H1 (cell line): ENCODE data around the gene UBE2G2. TPM values are rescaled to one million over a fixed set of nuclear protein-coding genes. Genes with fewer than 3 reads are reported as not detected.

Experiments
- CTCF ChIA-PET: fragments of 300-600 bp; sonication (Branson Sonifier 250); formaldehyde crosslinking; loops from one replicate; lab custom pipeline; 2021; ENCODE audit not compliant: partially characterized antibody; lab: Charles Lee
- POLR2A ChIA-PET: fragments of 300-600 bp; sonication (Branson Sonifier 250); formaldehyde crosslinking; loops from one replicate; lab custom pipeline; 2021; ENCODE audit warnings: inconsistent platforms; ENCODE audit not compliant: partially characterized antibody; lab: Charles Lee
- DNase-seq, 2 experiments: peaks; one replicate each; pipeline versions ENCODE4 v3.0.0 to v3.0.0-alpha.2; 2010 to 2022; ENCODE audit warnings: low spot score in 2 of 2, low read depth in 1 of 2, mixed read lengths in 1 of 2
- FAIRE-seq: peaks from 2 replicates; lab custom pipeline; 2011; peaks lifted over from hg19 to GRCh38; lab: Jason Lieb, UNC
- H2AFZ ChIP-seq: 2 replicates; pipeline ENCODE4 v1.8.1; 2012; ENCODE audit warnings: low read length, inconsistent platforms
- H2AK5ac ChIP-seq: 2 replicates; pipeline ENCODE4 v1.6.1; 2013; ENCODE audit warnings: low read depth, low read length
- H2BK120ac ChIP-seq: replicated peaks from 2 replicates; pipeline ENCODE3; 2013; ENCODE audit warnings: low read depth, low read length, inconsistent platforms
- H2BK12ac ChIP-seq: 2 replicates; pipeline ENCODE4 v1.6.1; 2013; ENCODE audit warnings: low read depth, low read length
- H2BK15ac ChIP-seq: 2 replicates; pipeline ENCODE4 v1.6.1; 2013; ENCODE audit warnings: low read length
- H2BK20ac ChIP-seq: 2 replicates; pipeline ENCODE4 v1.6.1; 2013; ENCODE audit warnings: low read length
- H2BK5ac ChIP-seq: 2 replicates; pipeline ENCODE4 v1.6.1; 2013; ENCODE audit warnings: low read depth, low read length
- H3K14ac ChIP-seq: 2 replicates; pipeline ENCODE4 v1.6.1; 2013; ENCODE audit warnings: inconsistent platforms; ENCODE audit not compliant: insufficient read length
- H3K18ac ChIP-seq: 2 replicates; pipeline ENCODE4 v1.6.1; 2013; ENCODE audit warnings: low read length; ENCODE audit errors: extremely low read depth
- H3K23ac ChIP-seq: 2 replicates; pipeline ENCODE4 v1.6.1; 2013; ENCODE audit warnings: inconsistent platforms; ENCODE audit not compliant: insufficient read length
- H3K23me2 ChIP-seq: 2 replicates; pipeline ENCODE4 v1.6.1; 2013; ENCODE audit warnings: low read depth, low read length
- H3K27ac ChIP-seq: 2 replicates; pipeline ENCODE4 v1.6.1; 2011; ENCODE audit warnings: low read depth, low read length, inconsistent platforms
- H3K27me3 ChIP-seq, 4 experiments: replicated peaks in 1 of 4; 1 replicate in 1 of 4; 2 replicates in 3 of 4; pipeline versions ENCODE4 v1.6.1 to v1.8.1; 2011 to 2013; ENCODE audit warnings: low read length in 3 of 4, mild to moderate bottlenecking in 3 of 4, inconsistent platforms in 2 of 4, mixed read lengths in 2 of 4, moderate library complexity in 1 of 4; ENCODE audit not compliant: control insufficient read depth in 3 of 4, insufficient read depth in 3 of 4; ENCODE audit errors: extremely low read depth in 1 of 4
- H3K36me3 ChIP-seq, 4 experiments: 2 replicates each; pipeline versions ENCODE4 v1.6.1 to v1.8.1; 2011 to 2013; ENCODE audit warnings: mild to moderate bottlenecking in 4 of 4, low read length in 3 of 4, moderate library complexity in 2 of 4, control low read depth in 1 of 4, inconsistent platforms in 1 of 4; ENCODE audit not compliant: insufficient read depth in 4 of 4, control insufficient read depth in 2 of 4
- H3K4ac ChIP-seq: replicated peaks from 2 replicates; pipeline ENCODE3; 2013; ENCODE audit warnings: low read length, low read depth, mixed read lengths, inconsistent platforms; ENCODE audit not compliant: insufficient read length
- H3K4me1 ChIP-seq, 4 experiments: replicated peaks in 1 of 4; 1 replicate in 1 of 4; 2 replicates in 3 of 4; pipeline versions ENCODE4 v1.6.1 to v1.8.1; 2011 to 2013; ENCODE audit warnings: low read length in 3 of 4, inconsistent platforms in 2 of 4, mixed read lengths in 1 of 4; ENCODE audit not compliant: insufficient read depth in 4 of 4, control insufficient read depth in 3 of 4
- H3K4me2 ChIP-seq, 2 experiments: 2 replicates each; pipeline versions ENCODE4 v1.6.1 to v1.8.1; 2011 to 2013; ENCODE audit warnings: low read depth in 2 of 2, low read length in 2 of 2, control low read depth in 1 of 2, inconsistent platforms in 1 of 2, mild to moderate bottlenecking in 1 of 2; ENCODE audit not compliant: insufficient read depth in 1 of 2
- H3K4me3 ChIP-seq, 4 experiments: fragments of 200-600, 300-600 bp in 1 of 4; sonication (generic), shearing (Covaris generic), sonication (Bioruptor Twin) in 1 of 4; 2 replicates each; pipeline versions ENCODE4 v1.5.1 to v1.8.1; 2011 to 2016; ENCODE audit warnings: low read length in 4 of 4, low read depth in 3 of 4, control low read depth in 2 of 4, inconsistent platforms in 2 of 4, mild to moderate bottlenecking in 2 of 4, mixed read lengths in 1 of 4, moderate library complexity in 1 of 4; ENCODE audit not compliant: insufficient read depth in 2 of 4; ENCODE audit errors: extremely low read depth in 1 of 4
- H3K56ac ChIP-seq: replicated peaks from 2 replicates; pipeline ENCODE3; 2013; ENCODE audit warnings: low read depth, mild to moderate bottlenecking, mixed read lengths, low read length, inconsistent platforms; ENCODE audit not compliant: insufficient read length
- H3K79me1 ChIP-seq: 2 replicates; pipeline ENCODE4 v1.6.1; 2013; ENCODE audit warnings: low read depth, low read length, control low read depth
- H3K79me2 ChIP-seq, 2 experiments: 2 replicates each; pipeline versions ENCODE4 v1.6.1 to v1.8.1; 2012 to 2013; ENCODE audit warnings: low read length in 2 of 2, mild to moderate bottlenecking in 2 of 2, inconsistent platforms in 1 of 2; ENCODE audit not compliant: insufficient read depth in 2 of 2, control insufficient read depth in 1 of 2
- H3K9ac ChIP-seq, 4 experiments: replicated peaks in 1 of 4; 1 replicate in 1 of 4; 2 replicates in 3 of 4; pipeline versions ENCODE4 v1.6.1 to v1.8.1; 2011 to 2013; ENCODE audit warnings: low read depth in 3 of 4, low read length in 3 of 4, control low read depth in 2 of 4, mild to moderate bottlenecking in 2 of 4, moderate library complexity in 2 of 4, inconsistent platforms in 1 of 4; ENCODE audit errors: extremely low read depth in 1 of 4
- H3K9me3 ChIP-seq, 2 experiments: 2 replicates each; pipeline versions ENCODE4 v1.6.1 to v1.8.1; 2012 to 2013; ENCODE audit warnings: mild to moderate bottlenecking in 2 of 2, moderate library complexity in 2 of 2, control low read depth in 1 of 2, inconsistent platforms in 1 of 2, low read depth in 1 of 2, low read length in 1 of 2, mixed read lengths in 1 of 2; ENCODE audit not compliant: insufficient read depth in 2 of 2
- H4K20me1 ChIP-seq, 2 experiments: replicated peaks in 1 of 2; 2 replicates each; pipeline versions ENCODE3 to v1.8.1; 2011 to 2013; ENCODE audit warnings: inconsistent platforms in 2 of 2, low read length in 2 of 2, mild to moderate bottlenecking in 1 of 2; ENCODE audit not compliant: insufficient read depth in 2 of 2, control insufficient read depth in 1 of 2
- H4K5ac ChIP-seq: 2 replicates; pipeline ENCODE4 v1.6.1; 2013; ENCODE audit warnings: low read length, low read depth, mixed read lengths, inconsistent platforms; ENCODE audit not compliant: insufficient read length
- H4K8ac ChIP-seq: 2 replicates; pipeline ENCODE4 v1.8.0; 2013; ENCODE audit warnings: mild to moderate bottlenecking, moderate library complexity, low read length, inconsistent platforms; ENCODE audit not compliant: insufficient read depth; ENCODE audit errors: extremely low read depth
- H4K91ac ChIP-seq: replicated peaks from 2 replicates; pipeline ENCODE3; 2013; ENCODE audit warnings: low read length, mixed read lengths, inconsistent platforms; ENCODE audit not compliant: insufficient read length
- BCL11A ChIP-seq, 2 experiments: IDR thresholded peaks; one replicate each; pipeline ENCODE4 v1.6.1; 2011; ENCODE audit warnings: low read depth in 2 of 2, low read length in 2 of 2, mild to moderate bottlenecking in 2 of 2
- CREB1 ChIP-seq: IDR thresholded peaks from 2 replicates; pipeline ENCODE4 v1.6.1; 2012; ENCODE audit warnings: inconsistent platforms
- EZH2 ChIP-seq: fragments of 200-600 bp; sonication (generic); IDR thresholded peaks from 2 replicates; pipeline ENCODE4 v1.7.1; 2012; ENCODE audit warnings: low read depth, mild to moderate bottlenecking, moderate library complexity, low read length, inconsistent platforms; ENCODE audit not compliant: severe bottlenecking
- GTF2F1 ChIP-seq: IDR thresholded peaks from 2 replicates; pipeline ENCODE4 v1.6.1; 2012; ENCODE audit warnings: low read depth, low read length, improper control_type of control experiment, borderline replicate concordance
- JUND ChIP-seq: IDR thresholded peaks from 2 replicates; pipeline ENCODE4 v1.6.1; 2011; ENCODE audit warnings: mild to moderate bottlenecking, improper control_type of control experiment, low read length
- KDM5A ChIP-seq: fragments of 200-600 bp; IDR thresholded peaks from 2 replicates; pipeline ENCODE4 v1.7.1; 2012; ENCODE audit warnings: mild to moderate bottlenecking, low read length, inconsistent platforms, mixed read lengths
- MAFK ChIP-seq: IDR thresholded peaks from 2 replicates; pipeline ENCODE4 v1.6.1; 2012; ENCODE audit warnings: low read depth, mild to moderate bottlenecking, improper control_type of control experiment, low read length
- NRF1 ChIP-seq: IDR thresholded peaks from 2 replicates; pipeline ENCODE4 v1.6.1; 2011; ENCODE audit warnings: mild to moderate bottlenecking, low read depth, low read length, improper control_type of control experiment
- PHF8 ChIP-seq: fragments of 200-600 bp; sonication (generic); conservative IDR thresholded peaks from 2 replicates; pipeline ENCODE4 v1.7.1; 2012; ENCODE audit warnings: low read depth, mild to moderate bottlenecking, inconsistent platforms, low read length, moderate library complexity
- RBBP5 ChIP-seq: IDR thresholded peaks from 2 replicates; pipeline ENCODE4 v1.7.1; 2012; ENCODE audit warnings: low read depth, mild to moderate bottlenecking, inconsistent platforms, low read length, moderate library complexity, borderline replicate concordance
- SIN3A ChIP-seq, 2 experiments: IDR thresholded peaks in 1 of 2; conservative IDR thresholded peaks in 1 of 2; 2 replicates each; pipeline ENCODE4 v1.6.1; 2011 to 2012; ENCODE audit warnings: low read length in 2 of 2, improper control_type of control experiment in 1 of 2, low read depth in 1 of 2, mild to moderate bottlenecking in 1 of 2
- SRF ChIP-seq: IDR thresholded peaks from 2 replicates; pipeline ENCODE4 v1.6.1; 2011; ENCODE audit warnings: mild to moderate bottlenecking, low read depth, low read length, moderate library complexity
- TCF12 ChIP-seq: IDR thresholded peaks from 2 replicates; pipeline ENCODE4 v1.6.1; 2011; ENCODE audit warnings: low read depth, mild to moderate bottlenecking, low read length
- TEAD4 ChIP-seq: IDR thresholded peaks from 2 replicates; pipeline ENCODE4 v1.6.1; 2012; ENCODE audit warnings: low read depth, low read length, inconsistent platforms, mixed read lengths
- WGBS, 2 experiments: shearing (Covaris generic) in 1 of 2; methylation state at CpG; one replicate each; pipeline versions ENCODE4 v1.1.6 to v1.1.7; 2013 to 2015; ENCODE audit warnings: low lambda C conversion rate in 2 of 2, mixed read lengths in 2 of 2, inconsistent platforms in 1 of 2, low coverage in 1 of 2, missing lambda C conversion rate in 1 of 2; ENCODE audit not compliant: insufficient replicate concordance in 2 of 2, insufficient coverage in 1 of 2, insufficient read length in 1 of 2; ENCODE audit errors: extremely low coverage in 1 of 2, missing lambda C conversion rate in 1 of 2; 5-methylcytosine and 5-hydroxymethylcytosine counted together
- polyA plus RNA-seq, 7 experiments: library from polyadenylated mRNA; depleted of rRNA in 3 of 7; stranded (reverse) in 5 of 7; unstranded in 2 of 7; fragments of >200 nt in 5 of 7; fragments of 200-250 nt in 2 of 7; gene quantifications; 1 replicate in 5 of 7; 2 replicates in 1 of 7; 4 replicates in 1 of 7; pipeline versions ENCODE4 v1.2.1 to v1.2.3, GENCODE V29; 2011 to 2013; ENCODE audit warnings: missing spikeins in 2 of 7, mixed read lengths in 2 of 7
- total RNA-seq: library from RNA; stranded (reverse); fragmentation: NEBNext Ultra II Directional; extraction: Animal tissue kit (Norgen Biotek cat#: 25700); gene quantifications from 2 replicates; pipeline ENCODE4 v1.2.1, GENCODE V29; 2021
- TF ChIP-seq, protein P1 (sequence below): IDR thresholded peaks from 2 replicates; pipeline ENCODE4 v1.6.1; 2012; ENCODE audit warnings: inconsistent platforms

UBE2G2 gene
- total and polyA plus RNA-seq, 2 of the 8 experiments (the other 6 are each of a cell fraction or from before 2014, with no cell fraction given) = 96.3 to 101 TPM

DNA sequence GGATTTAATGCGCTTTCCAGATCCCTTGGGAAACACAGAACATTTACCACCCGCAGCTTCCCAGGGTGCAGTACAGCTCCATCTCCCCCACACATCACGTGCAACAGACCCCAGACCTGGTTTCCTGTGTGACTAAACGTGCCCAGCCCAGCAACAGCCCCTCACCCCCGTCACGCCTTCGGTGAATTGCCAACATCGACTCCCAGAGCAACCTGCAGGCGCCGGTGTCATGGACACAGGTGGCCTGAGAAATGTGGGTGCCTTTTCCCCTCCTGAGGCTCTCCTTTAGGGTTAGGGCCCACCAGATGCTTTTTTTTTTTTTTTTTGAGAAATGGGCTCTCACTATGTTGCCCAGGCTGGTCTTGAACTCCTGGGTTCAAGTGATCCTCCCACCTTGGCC, 40.5 kb upstream of the UBE2G2 start:
- H3K14ac ChIP-seq = no peak overlapping the region
- WGBS, 2 experiments = 91% methylated on average over 10 of the region's 10 CpGs; no CpG with 5 or more reads in 1 of the 2 experiments
- H4K91ac ChIP-seq = no peak overlapping the region
- DNase-seq (no peak), FAIRE-seq (no peak)
- no peak overlapping the region for H3K23ac ChIP-seq
- no peaks in the 10 kb centered on the region for H3K79me1 ChIP-seq
- 0 out of 2 replicates have a peak overlapping the region, but pooled peaks have one; percentile 72 for H2BK15ac ChIP-seq
- H2BK120ac ChIP-seq = no peak overlapping the region
- peaks cover 3% of the 10 kb centered on the region for H3K23me2 ChIP-seq
- no peak overlapping the region for H3K4ac ChIP-seq
- no peaks in the 10 kb centered on the region for H3K9me3 ChIP-seq
- H3K4me2 ChIP-seq = no peak overlapping the region
- ChIA-PET POLR2A (no interaction called here), CTCF (no interaction called here)
- H3K79me2 ChIP-seq = no peaks in the 10 kb centered on the region
- peaks cover 0 to 16% (median 4%) of the 10 kb centered on the region in 4 experiments; a peak in 5 of 7 replicates for H3K4me1 ChIP-seq
- H3K4me3 ChIP-seq = no peak overlapping the region
- H2BK20ac ChIP-seq = no peak overlapping the region
- H3K56ac ChIP-seq = no peak overlapping the region
- H3K36me3 ChIP-seq = no peaks in the 10 kb centered on the region; a peak in 1 of 8 replicates
- no peak overlapping the region for H2AFZ ChIP-seq
- H3K27ac ChIP-seq = no peak overlapping the region
- H2AK5ac ChIP-seq = no peak overlapping the region
- no peak overlapping the region for H4K8ac ChIP-seq
- peaks cover 0 to 2% of the 10 kb centered on the region in 2 experiments for H4K20me1 ChIP-seq
- no peaks in the 10 kb centered on the region for H3K27me3 ChIP-seq
- H2BK12ac ChIP-seq = no peak overlapping the region
- H3K18ac ChIP-seq = no peak overlapping the region
- no peak overlapping the region for H4K5ac ChIP-seq
- H3K9ac ChIP-seq = no peak overlapping the region
- no peak overlapping the region for H2BK5ac ChIP-seq
- TF ChIP-seq, protein P1, sequence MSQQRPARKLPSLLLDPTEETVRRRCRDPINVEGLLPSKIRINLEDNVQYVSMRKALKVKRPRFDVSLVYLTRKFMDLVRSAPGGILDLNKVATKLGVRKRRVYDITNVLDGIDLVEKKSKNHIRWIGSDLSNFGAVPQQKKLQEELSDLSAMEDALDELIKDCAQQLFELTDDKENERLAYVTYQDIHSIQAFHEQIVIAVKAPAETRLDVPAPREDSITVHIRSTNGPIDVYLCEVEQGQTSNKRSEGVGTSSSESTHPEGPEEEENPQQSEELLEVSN = no peak
- TF ChIP-seq TCF12 = no peak
- TF ChIP-seq SRF = no peak
- TF ChIP-seq NRF1 = no peak
- no peak for TF ChIP-seq KDM5A
- no peak for TF ChIP-seq CREB1
- TF ChIP-seq TEAD4 = no peak
- no peak for TF ChIP-seq MAFK
- no peak for TF ChIP-seq PHF8
- TF ChIP-seq JUND = no peak
- no peak for TF ChIP-seq GTF2F1
- no peak for TF ChIP-seq BCL11A (IDR thresholded peaks at IDR 0.05; ENCODE audit: low read depth in 2 of 2, low read length in 2 of 2)
- no peak for TF ChIP-seq RBBP5
- TF ChIP-seq SIN3A (conservative IDR thresholded peaks at IDR 0.05 in 1 of 2, IDR thresholded peaks at IDR 0.05 in 1 of 2; ENCODE audit: low read depth in 1 of 2, low read length in 2 of 2) = no peak
- no peak for TF ChIP-seq EZH2
